H1 (cell line): ENCODE measurements around the gene EPN2. TPM values are rescaled to one million over a fixed set of nuclear protein-coding genes. Genes with fewer than 3 reads are reported as not detected.

Experiments used
- CTCF ChIA-PET: fragments of 300-600 bp; sonication (Branson Sonifier 250); formaldehyde crosslinking; loops from one replicate; lab custom pipeline; 2021; ENCODE audit not compliant: partially characterized antibody; lab: Charles Lee
- POLR2A ChIA-PET: fragments of 300-600 bp; sonication (Branson Sonifier 250); formaldehyde crosslinking; loops from one replicate; lab custom pipeline; 2021; ENCODE audit warnings: inconsistent platforms; ENCODE audit not compliant: partially characterized antibody; lab: Charles Lee
- DNase-seq, 2 experiments: peaks; one replicate each; pipeline versions ENCODE4 v3.0.0 to v3.0.0-alpha.2; 2010 to 2022; ENCODE audit warnings: low spot score in 2 of 2, low read depth in 1 of 2, mixed read lengths in 1 of 2
- FAIRE-seq: peaks from 2 replicates; lab custom pipeline; 2011; peaks lifted over from hg19 to GRCh38; lab: Jason Lieb, UNC
- H2AFZ ChIP-seq: 2 replicates; pipeline ENCODE4 v1.8.1; 2012; ENCODE audit warnings: low read length, inconsistent platforms
- H2AK5ac ChIP-seq: 2 replicates; pipeline ENCODE4 v1.6.1; 2013; ENCODE audit warnings: low read depth, low read length
- H2BK120ac ChIP-seq: replicated peaks from 2 replicates; pipeline ENCODE3; 2013; ENCODE audit warnings: low read depth, low read length, inconsistent platforms
- H2BK12ac ChIP-seq: 2 replicates; pipeline ENCODE4 v1.6.1; 2013; ENCODE audit warnings: low read depth, low read length
- H2BK15ac ChIP-seq: 2 replicates; pipeline ENCODE4 v1.6.1; 2013; ENCODE audit warnings: low read length
- H2BK20ac ChIP-seq: 2 replicates; pipeline ENCODE4 v1.6.1; 2013; ENCODE audit warnings: low read length
- H2BK5ac ChIP-seq: 2 replicates; pipeline ENCODE4 v1.6.1; 2013; ENCODE audit warnings: low read depth, low read length
- H3K14ac ChIP-seq: 2 replicates; pipeline ENCODE4 v1.6.1; 2013; ENCODE audit warnings: inconsistent platforms; ENCODE audit not compliant: insufficient read length
- H3K18ac ChIP-seq: 2 replicates; pipeline ENCODE4 v1.6.1; 2013; ENCODE audit warnings: low read length; ENCODE audit errors: extremely low read depth
- H3K23ac ChIP-seq: 2 replicates; pipeline ENCODE4 v1.6.1; 2013; ENCODE audit warnings: inconsistent platforms; ENCODE audit not compliant: insufficient read length
- H3K23me2 ChIP-seq: 2 replicates; pipeline ENCODE4 v1.6.1; 2013; ENCODE audit warnings: low read depth, low read length
- H3K27ac ChIP-seq: 2 replicates; pipeline ENCODE4 v1.6.1; 2011; ENCODE audit warnings: low read depth, low read length, inconsistent platforms
- H3K27me3 ChIP-seq, 4 experiments: replicated peaks in 1 of 4; 1 replicate in 1 of 4; 2 replicates in 3 of 4; pipeline versions ENCODE4 v1.6.1 to v1.8.1; 2011 to 2013; ENCODE audit warnings: low read length in 3 of 4, mild to moderate bottlenecking in 3 of 4, inconsistent platforms in 2 of 4, mixed read lengths in 2 of 4, moderate library complexity in 1 of 4; ENCODE audit not compliant: control insufficient read depth in 3 of 4, insufficient read depth in 3 of 4; ENCODE audit errors: extremely low read depth in 1 of 4
- H3K36me3 ChIP-seq, 4 experiments: 2 replicates each; pipeline versions ENCODE4 v1.6.1 to v1.8.1; 2011 to 2013; ENCODE audit warnings: mild to moderate bottlenecking in 4 of 4, low read length in 3 of 4, moderate library complexity in 2 of 4, control low read depth in 1 of 4, inconsistent platforms in 1 of 4; ENCODE audit not compliant: insufficient read depth in 4 of 4, control insufficient read depth in 2 of 4
- H3K4ac ChIP-seq: replicated peaks from 2 replicates; pipeline ENCODE3; 2013; ENCODE audit warnings: low read length, low read depth, mixed read lengths, inconsistent platforms; ENCODE audit not compliant: insufficient read length
- H3K4me1 ChIP-seq, 4 experiments: replicated peaks in 1 of 4; 1 replicate in 1 of 4; 2 replicates in 3 of 4; pipeline versions ENCODE4 v1.6.1 to v1.8.1; 2011 to 2013; ENCODE audit warnings: low read length in 3 of 4, inconsistent platforms in 2 of 4, mixed read lengths in 1 of 4; ENCODE audit not compliant: insufficient read depth in 4 of 4, control insufficient read depth in 3 of 4
- H3K4me2 ChIP-seq, 2 experiments: 2 replicates each; pipeline versions ENCODE4 v1.6.1 to v1.8.1; 2011 to 2013; ENCODE audit warnings: low read depth in 2 of 2, low read length in 2 of 2, control low read depth in 1 of 2, inconsistent platforms in 1 of 2, mild to moderate bottlenecking in 1 of 2; ENCODE audit not compliant: insufficient read depth in 1 of 2
- H3K4me3 ChIP-seq, 4 experiments: fragments of 200-600, 300-600 bp in 1 of 4; sonication (generic), shearing (Covaris generic), sonication (Bioruptor Twin) in 1 of 4; 2 replicates each; pipeline versions ENCODE4 v1.5.1 to v1.8.1; 2011 to 2016; ENCODE audit warnings: low read length in 4 of 4, low read depth in 3 of 4, control low read depth in 2 of 4, inconsistent platforms in 2 of 4, mild to moderate bottlenecking in 2 of 4, mixed read lengths in 1 of 4, moderate library complexity in 1 of 4; ENCODE audit not compliant: insufficient read depth in 2 of 4; ENCODE audit errors: extremely low read depth in 1 of 4
- H3K56ac ChIP-seq: replicated peaks from 2 replicates; pipeline ENCODE3; 2013; ENCODE audit warnings: low read depth, mild to moderate bottlenecking, mixed read lengths, low read length, inconsistent platforms; ENCODE audit not compliant: insufficient read length
- H3K79me1 ChIP-seq: 2 replicates; pipeline ENCODE4 v1.6.1; 2013; ENCODE audit warnings: low read depth, low read length, control low read depth
- H3K79me2 ChIP-seq, 2 experiments: 2 replicates each; pipeline versions ENCODE4 v1.6.1 to v1.8.1; 2012 to 2013; ENCODE audit warnings: low read length in 2 of 2, mild to moderate bottlenecking in 2 of 2, inconsistent platforms in 1 of 2; ENCODE audit not compliant: insufficient read depth in 2 of 2, control insufficient read depth in 1 of 2
- H3K9ac ChIP-seq, 4 experiments: replicated peaks in 1 of 4; 1 replicate in 1 of 4; 2 replicates in 3 of 4; pipeline versions ENCODE4 v1.6.1 to v1.8.1; 2011 to 2013; ENCODE audit warnings: low read depth in 3 of 4, low read length in 3 of 4, control low read depth in 2 of 4, mild to moderate bottlenecking in 2 of 4, moderate library complexity in 2 of 4, inconsistent platforms in 1 of 4; ENCODE audit errors: extremely low read depth in 1 of 4
- H3K9me3 ChIP-seq, 2 experiments: 2 replicates each; pipeline versions ENCODE4 v1.6.1 to v1.8.1; 2012 to 2013; ENCODE audit warnings: mild to moderate bottlenecking in 2 of 2, moderate library complexity in 2 of 2, control low read depth in 1 of 2, inconsistent platforms in 1 of 2, low read depth in 1 of 2, low read length in 1 of 2, mixed read lengths in 1 of 2; ENCODE audit not compliant: insufficient read depth in 2 of 2
- H4K20me1 ChIP-seq, 2 experiments: replicated peaks in 1 of 2; 2 replicates each; pipeline versions ENCODE3 to v1.8.1; 2011 to 2013; ENCODE audit warnings: inconsistent platforms in 2 of 2, low read length in 2 of 2, mild to moderate bottlenecking in 1 of 2; ENCODE audit not compliant: insufficient read depth in 2 of 2, control insufficient read depth in 1 of 2
- H4K5ac ChIP-seq: 2 replicates; pipeline ENCODE4 v1.6.1; 2013; ENCODE audit warnings: low read length, low read depth, mixed read lengths, inconsistent platforms; ENCODE audit not compliant: insufficient read length
- H4K8ac ChIP-seq: 2 replicates; pipeline ENCODE4 v1.8.0; 2013; ENCODE audit warnings: mild to moderate bottlenecking, moderate library complexity, low read length, inconsistent platforms; ENCODE audit not compliant: insufficient read depth; ENCODE audit errors: extremely low read depth
- H4K91ac ChIP-seq: replicated peaks from 2 replicates; pipeline ENCODE3; 2013; ENCODE audit warnings: low read length, mixed read lengths, inconsistent platforms; ENCODE audit not compliant: insufficient read length
- SIRT6 ChIP-seq: IDR thresholded peaks from one replicate; pipeline ENCODE4 v1.7.1; 2012; ENCODE audit warnings: low read length, inconsistent platforms
- WGBS, 2 experiments: shearing (Covaris generic) in 1 of 2; methylation state at CpG; one replicate each; pipeline versions ENCODE4 v1.1.6 to v1.1.7; 2013 to 2015; ENCODE audit warnings: low lambda C conversion rate in 2 of 2, mixed read lengths in 2 of 2, inconsistent platforms in 1 of 2, low coverage in 1 of 2, missing lambda C conversion rate in 1 of 2; ENCODE audit not compliant: insufficient replicate concordance in 2 of 2, insufficient coverage in 1 of 2, insufficient read length in 1 of 2; ENCODE audit errors: extremely low coverage in 1 of 2, missing lambda C conversion rate in 1 of 2; 5-methylcytosine and 5-hydroxymethylcytosine counted together
- polyA plus RNA-seq, 7 experiments: library from polyadenylated mRNA; depleted of rRNA in 3 of 7; stranded (reverse) in 5 of 7; unstranded in 2 of 7; fragments of >200 nt in 5 of 7; fragments of 200-250 nt in 2 of 7; gene quantifications; 1 replicate in 5 of 7; 2 replicates in 1 of 7; 4 replicates in 1 of 7; pipeline versions ENCODE4 v1.2.1 to v1.2.3, GENCODE V29; 2011 to 2013; ENCODE audit warnings: missing spikeins in 2 of 7, mixed read lengths in 2 of 7
- total RNA-seq: library from RNA; stranded (reverse); fragmentation: NEBNext Ultra II Directional; extraction: Animal tissue kit (Norgen Biotek cat#: 25700); gene quantifications from 2 replicates; pipeline ENCODE4 v1.2.1, GENCODE V29; 2021

The EPN2 gene
- total and polyA plus RNA-seq, 2 of the 8 experiments (the other 6 are each of a cell fraction or from before 2014, with no cell fraction given) = 28.7 to 55.8 TPM

DNA sequence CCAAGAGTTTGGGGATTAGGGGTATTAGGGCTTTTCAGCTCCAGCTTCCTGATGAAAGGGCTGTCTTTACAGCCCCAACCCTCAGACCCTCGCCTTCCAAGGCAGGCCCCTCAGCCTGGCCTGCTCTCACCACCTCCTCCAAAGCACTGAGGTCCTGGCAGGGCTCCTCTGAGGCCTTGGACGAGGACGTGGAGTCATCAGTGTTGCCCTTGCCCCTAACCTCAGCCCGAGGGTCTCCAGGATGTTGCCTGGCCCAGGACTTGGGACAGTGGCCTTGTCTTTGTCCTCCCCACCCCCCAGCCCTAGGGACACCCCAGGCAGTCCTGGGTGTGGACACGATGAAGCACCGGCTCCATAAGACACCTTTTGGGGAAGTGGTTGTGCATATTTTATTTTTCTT, 97.2 kb downstream of the EPN2 start:
- Histone ChIP-seq H2BK20ac (no peak overlapping the region), H3K79me1 (no peaks in the 10 kb centered on the region)
- 90% methylated on average over 6 of the region's 6 CpGs; no CpG with 5 or more reads in 1 of the 2 experiments for WGBS, 2 experiments

More for the DNA sequence above, 97.2 kb downstream of the EPN2 start:
- Histone ChIP-seq H3K23ac (no peak overlapping the region), H4K5ac (no peak overlapping the region), H3K36me3 (peaks cover 0 to 4% (median 0%) of the 10 kb centered on the region in 4 experiments; a peak in 2 of 8 replicates), H3K56ac (no peak overlapping the region), H2BK120ac (no peak overlapping the region), H3K23me2 (no peaks in the 10 kb centered on the region), H3K4me3 (no peak overlapping the region), H2AFZ (no peak overlapping the region), H4K91ac (no peak overlapping the region), H4K8ac (no peak overlapping the region), H4K20me1 (peaks cover 0 to 6% of the 10 kb centered on the region in 2 experiments), H2BK5ac (no peak overlapping the region), H2BK12ac (no peak overlapping the region), H3K9ac (no peak overlapping the region), H3K79me2 (no peaks in the 10 kb centered on the region), H3K18ac (no peak overlapping the region; the same call in 1 of the 2 replicates), H3K27ac (no peak overlapping the region), H3K4me1 (peaks cover 4 to 14% (median 11%) of the 10 kb centered on the region in 4 experiments), H3K9me3 (no peaks in the 10 kb centered on the region), H3K4ac (no peak overlapping the region), H3K14ac (no peak overlapping the region), H3K4me2 (no peak overlapping the region), H2BK15ac (no peak overlapping the region), H2AK5ac (no peak overlapping the region)
- POLR2A ChIA-PET = interaction anchor here (1.3 kb wide), 1 partner anchor 9 kb away, joined by 4 read pairs; no protein-coding TSS in a partner anchor
- FAIRE-seq = no peak
- CTCF ChIA-PET = interaction anchor here (0.7 to 4.3 kb wide), 3 partner anchors 13 to 31 kb away, joined by 3 to 40 read pairs (median 4); no protein-coding TSS in a partner anchor
- DNase-seq = no peak
- no peak for TF ChIP-seq SIRT6
- TF ChIP-seq, all 59 proteins: peak for 0
- no peaks in the 10 kb centered on the region for H3K27me3 ChIP-seq
